H1 (cell line): ENCODE results near the gene PIGZ. TPM values are rescaled to one million over a fixed set of nuclear protein-coding genes. Genes with fewer than 3 reads are reported as not detected.

ENCODE experiments used
- CTCF ChIA-PET: fragments of 300-600 bp; sonication (Branson Sonifier 250); formaldehyde crosslinking; loops from one replicate; lab custom pipeline; 2021; ENCODE audit not compliant: partially characterized antibody; lab: Charles Lee
- POLR2A ChIA-PET: fragments of 300-600 bp; sonication (Branson Sonifier 250); formaldehyde crosslinking; loops from one replicate; lab custom pipeline; 2021; ENCODE audit warnings: inconsistent platforms; ENCODE audit not compliant: partially characterized antibody; lab: Charles Lee
- DNase-seq, 2 experiments: peaks; one replicate each; pipeline versions ENCODE4 v3.0.0 to v3.0.0-alpha.2; 2010 to 2022; ENCODE audit warnings: low spot score in 2 of 2, low read depth in 1 of 2, mixed read lengths in 1 of 2
- FAIRE-seq: peaks from 2 replicates; lab custom pipeline; 2011; peaks lifted over from hg19 to GRCh38; lab: Jason Lieb, UNC
- H2AFZ ChIP-seq: 2 replicates; pipeline ENCODE4 v1.8.1; 2012; ENCODE audit warnings: low read length, inconsistent platforms
- H2AK5ac ChIP-seq: 2 replicates; pipeline ENCODE4 v1.6.1; 2013; ENCODE audit warnings: low read depth, low read length
- H2BK120ac ChIP-seq: replicated peaks from 2 replicates; pipeline ENCODE3; 2013; ENCODE audit warnings: low read depth, low read length, inconsistent platforms
- H2BK12ac ChIP-seq: 2 replicates; pipeline ENCODE4 v1.6.1; 2013; ENCODE audit warnings: low read depth, low read length
- H2BK15ac ChIP-seq: 2 replicates; pipeline ENCODE4 v1.6.1; 2013; ENCODE audit warnings: low read length
- H2BK20ac ChIP-seq: 2 replicates; pipeline ENCODE4 v1.6.1; 2013; ENCODE audit warnings: low read length
- H2BK5ac ChIP-seq: 2 replicates; pipeline ENCODE4 v1.6.1; 2013; ENCODE audit warnings: low read depth, low read length
- H3K14ac ChIP-seq: 2 replicates; pipeline ENCODE4 v1.6.1; 2013; ENCODE audit warnings: inconsistent platforms; ENCODE audit not compliant: insufficient read length
- H3K18ac ChIP-seq: 2 replicates; pipeline ENCODE4 v1.6.1; 2013; ENCODE audit warnings: low read length; ENCODE audit errors: extremely low read depth
- H3K23ac ChIP-seq: 2 replicates; pipeline ENCODE4 v1.6.1; 2013; ENCODE audit warnings: inconsistent platforms; ENCODE audit not compliant: insufficient read length
- H3K23me2 ChIP-seq: 2 replicates; pipeline ENCODE4 v1.6.1; 2013; ENCODE audit warnings: low read depth, low read length
- H3K27ac ChIP-seq: 2 replicates; pipeline ENCODE4 v1.6.1; 2011; ENCODE audit warnings: low read depth, low read length, inconsistent platforms
- H3K27me3 ChIP-seq, 4 experiments: replicated peaks in 1 of 4; 1 replicate in 1 of 4; 2 replicates in 3 of 4; pipeline versions ENCODE4 v1.6.1 to v1.8.1; 2011 to 2013; ENCODE audit warnings: low read length in 3 of 4, mild to moderate bottlenecking in 3 of 4, inconsistent platforms in 2 of 4, mixed read lengths in 2 of 4, moderate library complexity in 1 of 4; ENCODE audit not compliant: control insufficient read depth in 3 of 4, insufficient read depth in 3 of 4; ENCODE audit errors: extremely low read depth in 1 of 4
- H3K36me3 ChIP-seq, 4 experiments: 2 replicates each; pipeline versions ENCODE4 v1.6.1 to v1.8.1; 2011 to 2013; ENCODE audit warnings: mild to moderate bottlenecking in 4 of 4, low read length in 3 of 4, moderate library complexity in 2 of 4, control low read depth in 1 of 4, inconsistent platforms in 1 of 4; ENCODE audit not compliant: insufficient read depth in 4 of 4, control insufficient read depth in 2 of 4
- H3K4ac ChIP-seq: replicated peaks from 2 replicates; pipeline ENCODE3; 2013; ENCODE audit warnings: low read length, low read depth, mixed read lengths, inconsistent platforms; ENCODE audit not compliant: insufficient read length
- H3K4me1 ChIP-seq, 4 experiments: replicated peaks in 1 of 4; 1 replicate in 1 of 4; 2 replicates in 3 of 4; pipeline versions ENCODE4 v1.6.1 to v1.8.1; 2011 to 2013; ENCODE audit warnings: low read length in 3 of 4, inconsistent platforms in 2 of 4, mixed read lengths in 1 of 4; ENCODE audit not compliant: insufficient read depth in 4 of 4, control insufficient read depth in 3 of 4
- H3K4me2 ChIP-seq, 2 experiments: 2 replicates each; pipeline versions ENCODE4 v1.6.1 to v1.8.1; 2011 to 2013; ENCODE audit warnings: low read depth in 2 of 2, low read length in 2 of 2, control low read depth in 1 of 2, inconsistent platforms in 1 of 2, mild to moderate bottlenecking in 1 of 2; ENCODE audit not compliant: insufficient read depth in 1 of 2
- H3K4me3 ChIP-seq, 4 experiments: fragments of 200-600, 300-600 bp in 1 of 4; sonication (generic), shearing (Covaris generic), sonication (Bioruptor Twin) in 1 of 4; 2 replicates each; pipeline versions ENCODE4 v1.5.1 to v1.8.1; 2011 to 2016; ENCODE audit warnings: low read length in 4 of 4, low read depth in 3 of 4, control low read depth in 2 of 4, inconsistent platforms in 2 of 4, mild to moderate bottlenecking in 2 of 4, mixed read lengths in 1 of 4, moderate library complexity in 1 of 4; ENCODE audit not compliant: insufficient read depth in 2 of 4; ENCODE audit errors: extremely low read depth in 1 of 4
- H3K56ac ChIP-seq: replicated peaks from 2 replicates; pipeline ENCODE3; 2013; ENCODE audit warnings: low read depth, mild to moderate bottlenecking, mixed read lengths, low read length, inconsistent platforms; ENCODE audit not compliant: insufficient read length
- H3K79me1 ChIP-seq: 2 replicates; pipeline ENCODE4 v1.6.1; 2013; ENCODE audit warnings: low read depth, low read length, control low read depth
- H3K79me2 ChIP-seq, 2 experiments: 2 replicates each; pipeline versions ENCODE4 v1.6.1 to v1.8.1; 2012 to 2013; ENCODE audit warnings: low read length in 2 of 2, mild to moderate bottlenecking in 2 of 2, inconsistent platforms in 1 of 2; ENCODE audit not compliant: insufficient read depth in 2 of 2, control insufficient read depth in 1 of 2
- H3K9ac ChIP-seq, 4 experiments: replicated peaks in 1 of 4; 1 replicate in 1 of 4; 2 replicates in 3 of 4; pipeline versions ENCODE4 v1.6.1 to v1.8.1; 2011 to 2013; ENCODE audit warnings: low read depth in 3 of 4, low read length in 3 of 4, control low read depth in 2 of 4, mild to moderate bottlenecking in 2 of 4, moderate library complexity in 2 of 4, inconsistent platforms in 1 of 4; ENCODE audit errors: extremely low read depth in 1 of 4
- H3K9me3 ChIP-seq, 2 experiments: 2 replicates each; pipeline versions ENCODE4 v1.6.1 to v1.8.1; 2012 to 2013; ENCODE audit warnings: mild to moderate bottlenecking in 2 of 2, moderate library complexity in 2 of 2, control low read depth in 1 of 2, inconsistent platforms in 1 of 2, low read depth in 1 of 2, low read length in 1 of 2, mixed read lengths in 1 of 2; ENCODE audit not compliant: insufficient read depth in 2 of 2
- H4K20me1 ChIP-seq, 2 experiments: replicated peaks in 1 of 2; 2 replicates each; pipeline versions ENCODE3 to v1.8.1; 2011 to 2013; ENCODE audit warnings: inconsistent platforms in 2 of 2, low read length in 2 of 2, mild to moderate bottlenecking in 1 of 2; ENCODE audit not compliant: insufficient read depth in 2 of 2, control insufficient read depth in 1 of 2
- H4K5ac ChIP-seq: 2 replicates; pipeline ENCODE4 v1.6.1; 2013; ENCODE audit warnings: low read length, low read depth, mixed read lengths, inconsistent platforms; ENCODE audit not compliant: insufficient read length
- H4K8ac ChIP-seq: 2 replicates; pipeline ENCODE4 v1.8.0; 2013; ENCODE audit warnings: mild to moderate bottlenecking, moderate library complexity, low read length, inconsistent platforms; ENCODE audit not compliant: insufficient read depth; ENCODE audit errors: extremely low read depth
- H4K91ac ChIP-seq: replicated peaks from 2 replicates; pipeline ENCODE3; 2013; ENCODE audit warnings: low read length, mixed read lengths, inconsistent platforms; ENCODE audit not compliant: insufficient read length
- ASH2L ChIP-seq: fragments of 200-600, 300-600 bp; sonication (generic); IDR thresholded peaks from one replicate; pipeline ENCODE4 v1.7.1; 2017; ENCODE audit warnings: low read length
- CHD1 ChIP-seq: IDR thresholded peaks from 2 replicates; pipeline ENCODE4 v1.6.1; 2012; ENCODE audit warnings: low read depth, low read length, improper control_type of control experiment
- CHD2 ChIP-seq: IDR thresholded peaks from 2 replicates; pipeline ENCODE4 v1.6.1; 2012; ENCODE audit warnings: low read length, improper control_type of control experiment
- CREB1 ChIP-seq: IDR thresholded peaks from 2 replicates; pipeline ENCODE4 v1.6.1; 2012; ENCODE audit warnings: inconsistent platforms
- EGR1 ChIP-seq: IDR thresholded peaks from 2 replicates; pipeline ENCODE4 v1.6.1; 2011; ENCODE audit warnings: low read depth, low read length, borderline replicate concordance
- EP300 ChIP-seq, 2 experiments: IDR thresholded peaks; 1 replicate in 1 of 2; 2 replicates in 1 of 2; pipeline ENCODE4 v1.6.1; 2011 to 2012; ENCODE audit warnings: low read depth in 2 of 2, low read length in 2 of 2, mild to moderate bottlenecking in 2 of 2, borderline replicate concordance in 1 of 2, inconsistent platforms in 1 of 2, moderate library complexity in 1 of 2
- EZH2 ChIP-seq: fragments of 200-600 bp; sonication (generic); IDR thresholded peaks from 2 replicates; pipeline ENCODE4 v1.7.1; 2012; ENCODE audit warnings: low read depth, mild to moderate bottlenecking, moderate library complexity, low read length, inconsistent platforms; ENCODE audit not compliant: severe bottlenecking
- KDM4A ChIP-seq: IDR thresholded peaks from one replicate; pipeline ENCODE4 v1.7.1; 2012; ENCODE audit warnings: low read depth, mild to moderate bottlenecking, moderate library complexity, low read length, inconsistent platforms; ENCODE audit not compliant: severe bottlenecking
- KDM5A ChIP-seq: fragments of 200-600 bp; IDR thresholded peaks from 2 replicates; pipeline ENCODE4 v1.7.1; 2012; ENCODE audit warnings: mild to moderate bottlenecking, low read length, inconsistent platforms, mixed read lengths
- POLR2A ChIP-seq, 2 experiments: IDR thresholded peaks; 1 replicate in 1 of 2; 2 replicates in 1 of 2; pipeline ENCODE4 v1.6.1; 2011; ENCODE audit warnings: low read depth in 2 of 2, low read length in 2 of 2, mild to moderate bottlenecking in 2 of 2; ENCODE audit errors: control extremely low read depth in 1 of 2
- POLR2AphosphoS5 ChIP-seq: IDR thresholded peaks from 2 replicates; pipeline ENCODE4 v1.6.1; 2011; ENCODE audit warnings: low read depth, low read length
- RAD21 ChIP-seq, 2 experiments: IDR thresholded peaks in 1 of 2; conservative IDR thresholded peaks in 1 of 2; 2 replicates each; pipeline ENCODE4 v1.6.1; 2011; ENCODE audit warnings: low read depth in 2 of 2, low read length in 2 of 2, improper control_type of control experiment in 1 of 2, inconsistent platforms in 1 of 2, mild to moderate bottlenecking in 1 of 2, moderate library complexity in 1 of 2
- SIX5 ChIP-seq: IDR thresholded peaks from 2 replicates; pipeline ENCODE4 v1.6.1; 2011; ENCODE audit warnings: mild to moderate bottlenecking, low read depth, low read length
- TAF1 ChIP-seq: IDR thresholded peaks from 2 replicates; pipeline ENCODE4 v1.6.1; 2011; ENCODE audit warnings: mild to moderate bottlenecking, low read depth, low read length
- ZNF274 ChIP-seq: IDR thresholded peaks from 2 replicates; pipeline ENCODE4 v1.7.0; 2012; ENCODE audit warnings: low read length, borderline replicate concordance; ENCODE audit errors: extremely low read depth
- WGBS, 2 experiments: shearing (Covaris generic) in 1 of 2; methylation state at CpG; one replicate each; pipeline versions ENCODE4 v1.1.6 to v1.1.7; 2013 to 2015; ENCODE audit warnings: low lambda C conversion rate in 2 of 2, mixed read lengths in 2 of 2, inconsistent platforms in 1 of 2, low coverage in 1 of 2, missing lambda C conversion rate in 1 of 2; ENCODE audit not compliant: insufficient replicate concordance in 2 of 2, insufficient coverage in 1 of 2, insufficient read length in 1 of 2; ENCODE audit errors: extremely low coverage in 1 of 2, missing lambda C conversion rate in 1 of 2; 5-methylcytosine and 5-hydroxymethylcytosine counted together
- polyA plus RNA-seq, 7 experiments: library from polyadenylated mRNA; depleted of rRNA in 3 of 7; stranded (reverse) in 5 of 7; unstranded in 2 of 7; fragments of >200 nt in 5 of 7; fragments of 200-250 nt in 2 of 7; gene quantifications; 1 replicate in 5 of 7; 2 replicates in 1 of 7; 4 replicates in 1 of 7; pipeline versions ENCODE4 v1.2.1 to v1.2.3, GENCODE V29; 2011 to 2013; ENCODE audit warnings: missing spikeins in 2 of 7, mixed read lengths in 2 of 7
- total RNA-seq: library from RNA; stranded (reverse); fragmentation: NEBNext Ultra II Directional; extraction: Animal tissue kit (Norgen Biotek cat#: 25700); gene quantifications from 2 replicates; pipeline ENCODE4 v1.2.1, GENCODE V29; 2021

The PIGZ gene
- total and polyA plus RNA-seq, 2 of the 8 experiments (the other 6 are each of a cell fraction or from before 2014, with no cell fraction given), result 0.32 TPM; not detected in 1

DNA sequence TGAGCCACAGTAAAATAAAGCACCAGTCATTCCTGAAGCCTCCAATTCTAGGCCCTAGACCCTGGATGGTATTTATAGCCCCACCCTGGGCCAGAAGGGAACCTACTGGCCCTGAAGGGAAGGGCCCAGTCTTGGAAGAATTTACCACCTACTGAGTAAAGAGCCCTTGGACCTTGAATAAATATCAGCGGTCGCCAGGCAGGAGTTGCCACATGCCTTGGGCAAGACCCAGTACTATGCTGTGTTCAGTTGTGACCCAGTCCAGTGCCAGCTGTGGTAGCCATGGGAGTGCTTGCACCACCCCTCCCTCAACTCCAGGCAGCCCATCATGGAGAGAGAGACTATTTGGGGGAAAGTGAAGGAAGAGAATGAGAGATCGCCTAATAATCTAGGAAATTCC lies 53.3 kb downstream of the PIGZ start:
- H4K91ac ChIP-seq, result no peak overlapping the region
- no peaks in the 10 kb centered on the region for H3K9me3 ChIP-seq
- no peak overlapping the region for H2BK120ac ChIP-seq
- no peak overlapping the region for H2BK15ac ChIP-seq
- no peak overlapping the region for H4K5ac ChIP-seq
- peaks cover 0 to 2% (median 0%) of the 10 kb centered on the region in 4 experiments; a peak in 2 of 8 replicates for H3K36me3 ChIP-seq
- no peak overlapping the region for H2BK5ac ChIP-seq
- H3K79me1 ChIP-seq, result no peaks in the 10 kb centered on the region
- H3K56ac ChIP-seq, result no peak overlapping the region
- H3K4me2 ChIP-seq, result no peak overlapping the region
- no peak overlapping the region for H2BK12ac ChIP-seq
- ChIA-PET CTCF (interaction anchor here (1.0 to 1.4 kb wide), 3 partner anchors 13 to 80 kb away, joined by 3 read pairs; no protein-coding TSS in a partner anchor), POLR2A (interaction anchor here (1.2 kb wide), 1 partner anchor 27 kb away, joined by 5 read pairs; the partner anchor contains the start of gene NCBP2)
- no peak for FAIRE-seq
- TF ChIP-seq ZNF274, result no peak
- no peak for TF ChIP-seq CHD2
- TF ChIP-seq EZH2, result no peak
- TF ChIP-seq CREB1, result no peak
- no peak for TF ChIP-seq ASH2L
- TF ChIP-seq POLR2AphosphoS5, result no peak
- no peak for TF ChIP-seq KDM4A
- no peak for TF ChIP-seq CHD1
- no peak for TF ChIP-seq EP300 (IDR thresholded peaks at IDR 0.05; ENCODE audit: borderline replicate concordance in 1 of 2, low read depth in 2 of 2, low read length in 2 of 2)
- no peak for TF ChIP-seq SIX5
- no peak for TF ChIP-seq TAF1
- no peak for TF ChIP-seq EGR1
- no peak for TF ChIP-seq POLR2A (IDR thresholded peaks at IDR 0.05; ENCODE audit: control extremely low read depth in 1 of 2, low read depth in 2 of 2, low read length in 2 of 2)
- TF ChIP-seq KDM5A, result no peak
- TF ChIP-seq RAD21 (IDR thresholded peaks at IDR 0.05 in 1 of 2, conservative IDR thresholded peaks at IDR 0.05 in 1 of 2; ENCODE audit: low read depth in 2 of 2, low read length in 2 of 2), result no peak
- H3K9ac ChIP-seq, result no peak overlapping the region
- no peak overlapping the region for H3K27ac ChIP-seq
- H3K27me3 ChIP-seq, result no peaks in the 10 kb centered on the region
- no peak overlapping the region for H4K8ac ChIP-seq
- no peaks in the 10 kb centered on the region for H3K79me2 ChIP-seq
- DNase-seq, result no peak
- H3K14ac ChIP-seq, result no peak overlapping the region
- no peak overlapping the region for H2AK5ac ChIP-seq
- no peak overlapping the region for H2BK20ac ChIP-seq
- peaks cover 0 to 3% of the 10 kb centered on the region in 2 experiments for H4K20me1 ChIP-seq
- no peak overlapping the region for H3K4me3 ChIP-seq
- WGBS, 2 experiments, result 85% methylated on average over 3 of the region's 3 CpGs; no CpG with 5 or more reads in 1 of the 2 experiments
- no peak overlapping the region for H3K18ac ChIP-seq
- no peak overlapping the region for H3K4ac ChIP-seq
- H2AFZ ChIP-seq, result no peak overlapping the region
- no peaks in the 10 kb centered on the region for H3K23me2 ChIP-seq
- H3K23ac ChIP-seq, result no peak overlapping the region
- no peaks in the 10 kb centered on the region for H3K4me1 ChIP-seq
